ENCODE data around the gene GBGT1. TPM values are rescaled to one million over a fixed set of nuclear protein-coding genes. Genes with fewer than 3 reads are reported as not detected.

Gene GBGT1
- total and polyA plus RNA-seq, 2 experiments from 2014 or later, result 3.7 to 22.4 TPM

GRCh38 chr9:133130685-133131244 is 32.9 kb downstream of the GBGT1 start (continued):
- TF ChIP-seq REST (IDR thresholded peaks at IDR 0.05; ENCODE audit: unreplicated experiment) (no peak), EZH2 (IDR thresholded peaks at IDR 0.05; ENCODE audit: low read depth, unreplicated experiment) (no peak), POLR2AphosphoS5 (IDR thresholded peaks at IDR 0.05; ENCODE audit: low read depth) (no peak), JUNB (IDR thresholded peaks at IDR 0.05; ENCODE audit: unreplicated experiment) (no peak), ETS1 (IDR thresholded peaks at IDR 0.05) (no peak)

GRCh38 chr9:133129001-133129795 is 34.5 kb downstream of the GBGT1 start:
- Histone ChIP-seq H3K4me3 (no peak overlapping the region), H2AFZ (no peak overlapping the region), H3K9me2 (ENCODE audit: insufficient read depth) (no peaks in the 10 kb centered on the region), H3K27me3 (ENCODE audit: insufficient read depth) (no peaks in the 10 kb centered on the region), H4K20me1 (replicated peaks; ENCODE audit: insufficient read depth) (peaks cover 10% of the 10 kb centered on the region; the same call in 1 of the 2 replicates), H3K4me2 (no peak overlapping the region), H3K36me3 (ENCODE audit: insufficient read depth) (no peaks in the 10 kb centered on the region), H3K27ac (ENCODE audit: low read depth) (no peak overlapping the region), H3F3A (replicated peaks; ENCODE audit: low read depth) (no peaks in the 10 kb centered on the region), H3K79me2 (replicated peaks; ENCODE audit: insufficient read depth) (no peaks in the 10 kb centered on the region), H3K4me1 (ENCODE audit: insufficient read depth) (no peaks in the 10 kb centered on the region)
- H3K27ac Mint-ChIP-seq, result no peak overlapping the region
- no peak for ATAC-seq
- H3K9me3 Mint-ChIP-seq, result no peaks in the 10 kb centered on the region
- H3K4me3 Mint-ChIP-seq, result no peak overlapping the region
- H3K4me1 Mint-ChIP-seq, result peaks cover 10% of the 10 kb centered on the region
- no peak for DNase-seq (ENCODE audit: low spot score)
- H3K27me3 Mint-ChIP-seq (ENCODE audit: insufficient read depth, low read depth, poor library complexity), result peaks cover 24% of the 10 kb centered on the region
- no peaks in the 10 kb centered on the region; the same call in 2 of the 3 replicates for H3K36me3 Mint-ChIP-seq (ENCODE audit: low read depth)
- TF ChIP-seq ZNF331 (CRISPR knock-in tag; IDR thresholded peaks at IDR 0.05; ENCODE audit: low read depth) (no peak), EZH2 (IDR thresholded peaks at IDR 0.05; ENCODE audit: low read depth, unreplicated experiment) (no peak), REST (IDR thresholded peaks at IDR 0.05; ENCODE audit: unreplicated experiment) (no peak), NANOG (IDR thresholded peaks at IDR 0.05; ENCODE audit: borderline replicate concordance) (no peak), JUNB (IDR thresholded peaks at IDR 0.05; ENCODE audit: unreplicated experiment) (no peak), ETS1 (IDR thresholded peaks at IDR 0.05) (no peak), CTCF (conservative IDR thresholded peaks at IDR 0.05; ENCODE audit: low read depth in 2 of 2) (no peak)

Data from GM23338 (cell line).